Keratinocyte (primary cell): ENCODE results near the gene ZNF516.

Experiments used
- CTCF ChIP-seq, 3 experiments: IDR thresholded peaks in 1 of 3; conservative IDR thresholded peaks in 1 of 3; optimal IDR thresholded peaks in 1 of 3; 2 replicates in 2 of 3; 3 replicates in 1 of 3; pipeline versions ENCODE3 to v1.5.1; 2011; ENCODE audit warnings: low read length in 3 of 3, mild to moderate bottlenecking in 3 of 3, moderate library complexity in 2 of 3, control low read depth in 1 of 3, inconsistent platforms in 1 of 3; ENCODE audit not compliant: insufficient read depth in 2 of 3; ENCODE audit errors: extremely low read depth in 1 of 3
- EZH2 ChIP-seq: IDR thresholded peaks from one replicate; pipeline ENCODE4 v1.6.1; 2012; ENCODE audit warnings: inconsistent platforms, mild to moderate bottlenecking, low read length, moderate library complexity

GRCh38 chr18:76412010-76412817, 82.8 kb downstream of the ZNF516 start:
- no peak for TF ChIP-seq CTCF (optimal IDR thresholded peaks at IDR 0.05 in 1 of 3, IDR thresholded peaks at IDR 0.05 in 1 of 3, conservative IDR thresholded peaks at IDR 0.05 in 1 of 3; ENCODE audit: extremely low read depth in 1 of 3, insufficient read depth in 2 of 3, low read length in 3 of 3)
- no peak for TF ChIP-seq EZH2
